Peyer's patch (tissue), 4 donors: ENCODE results near the gene SYVN1.

ENCODE experiments used
- POLR2A ChIP-seq, 2 donors: fragments of 450-650 bp; IDR thresholded peaks; one replicate each; pipeline ENCODE4 v1.5.1; 2017; ENCODE audit warnings: antibody characterized with exemption in 2 of 2, mild to moderate bottlenecking in 2 of 2, moderate library complexity in 2 of 2
- TF ChIP-seq, protein P1 (sequence below), 6 experiments: fragments of 450-650 bp in 4 of 6; fragments of 200-600 bp in 2 of 6; sonication (generic) in 1 of 6; IDR thresholded peaks; one replicate each; pipeline ENCODE4 v1.5.1; 2017 to 2019; ENCODE audit warnings: antibody characterized with exemption in 6 of 6, mild to moderate bottlenecking in 3 of 6, moderate library complexity in 1 of 6

DNA sequence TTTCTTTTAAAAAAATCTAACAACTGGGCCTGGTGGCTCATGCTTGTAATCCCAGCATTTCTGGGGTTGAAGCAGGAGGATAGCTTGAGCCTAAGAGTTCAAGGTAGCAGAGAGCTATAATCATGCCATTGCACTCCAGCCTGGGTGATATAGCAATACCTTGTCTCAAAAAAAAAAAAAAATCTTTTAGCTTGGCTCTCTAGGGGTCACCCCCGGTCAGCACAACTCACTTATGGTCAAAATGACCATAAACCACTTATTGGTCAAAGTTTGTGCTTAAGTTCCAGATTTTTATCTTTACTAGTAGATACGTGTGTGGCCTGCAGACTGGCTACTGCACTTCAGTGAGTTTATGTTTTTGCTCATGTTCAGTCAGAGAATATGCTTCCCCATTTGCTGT lies 29.4 kb upstream of the SYVN1 start:
- TF ChIP-seq, protein P1, sequence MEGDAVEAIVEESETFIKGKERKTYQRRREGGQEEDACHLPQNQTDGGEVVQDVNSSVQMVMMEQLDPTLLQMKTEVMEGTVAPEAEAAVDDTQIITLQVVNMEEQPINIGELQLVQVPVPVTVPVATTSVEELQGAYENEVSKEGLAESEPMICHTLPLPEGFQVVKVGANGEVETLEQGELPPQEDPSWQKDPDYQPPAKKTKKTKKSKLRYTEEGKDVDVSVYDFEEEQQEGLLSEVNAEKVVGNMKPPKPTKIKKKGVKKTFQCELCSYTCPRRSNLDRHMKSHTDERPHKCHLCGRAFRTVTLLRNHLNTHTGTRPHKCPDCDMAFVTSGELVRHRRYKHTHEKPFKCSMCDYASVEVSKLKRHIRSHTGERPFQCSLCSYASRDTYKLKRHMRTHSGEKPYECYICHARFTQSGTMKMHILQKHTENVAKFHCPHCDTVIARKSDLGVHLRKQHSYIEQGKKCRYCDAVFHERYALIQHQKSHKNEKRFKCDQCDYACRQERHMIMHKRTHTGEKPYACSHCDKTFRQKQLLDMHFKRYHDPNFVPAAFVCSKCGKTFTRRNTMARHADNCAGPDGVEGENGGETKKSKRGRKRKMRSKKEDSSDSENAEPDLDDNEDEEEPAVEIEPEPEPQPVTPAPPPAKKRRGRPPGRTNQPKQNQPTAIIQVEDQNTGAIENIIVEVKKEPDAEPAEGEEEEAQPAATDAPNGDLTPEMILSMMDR (IDR thresholded peaks at IDR 0.05) = no peak
- TF ChIP-seq POLR2A (IDR thresholded peaks at IDR 0.05) = no peak
